ELF-1 (cell line): ENCODE results near the gene AMPD2.
"Not testable (repeated sequence)": the region's sequence is repeated elsewhere in the genome, so short reads cannot be mapped to it uniquely, and the experiment has no call there.

Experiments
- DNase-seq: peaks from one replicate; pipeline ENCODE4 v3.0.0-alpha.2; 2016; ENCODE audit warnings: low read depth, low spot score

AMPD2 gene

DNA sequence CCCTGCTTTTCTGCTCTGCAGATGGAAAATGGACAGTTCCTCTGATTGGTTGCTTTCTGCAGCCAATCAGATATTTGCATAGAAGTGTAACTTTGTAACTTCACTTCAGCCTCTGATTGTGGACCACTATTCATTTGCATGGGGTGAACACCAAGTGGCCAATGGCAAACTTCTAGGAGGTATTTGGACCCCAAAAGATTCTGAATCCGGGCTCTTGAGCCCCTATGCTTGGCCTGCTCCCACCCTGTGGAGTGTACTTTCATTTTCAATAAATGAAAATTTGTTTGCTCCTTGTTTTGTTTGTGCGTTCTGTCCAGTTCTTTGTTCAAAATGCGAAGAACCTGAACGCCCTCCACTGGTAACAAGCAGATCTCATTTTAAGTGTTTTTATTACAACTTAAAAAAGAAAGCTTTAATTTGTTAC, 29.9 kb downstream of the AMPD2 start:
- no peak for DNase-seq

GRCh38 chr1:109650609-109651008, 31.0 kb downstream of the AMPD2 start:
- no peak for DNase-seq

DNA sequence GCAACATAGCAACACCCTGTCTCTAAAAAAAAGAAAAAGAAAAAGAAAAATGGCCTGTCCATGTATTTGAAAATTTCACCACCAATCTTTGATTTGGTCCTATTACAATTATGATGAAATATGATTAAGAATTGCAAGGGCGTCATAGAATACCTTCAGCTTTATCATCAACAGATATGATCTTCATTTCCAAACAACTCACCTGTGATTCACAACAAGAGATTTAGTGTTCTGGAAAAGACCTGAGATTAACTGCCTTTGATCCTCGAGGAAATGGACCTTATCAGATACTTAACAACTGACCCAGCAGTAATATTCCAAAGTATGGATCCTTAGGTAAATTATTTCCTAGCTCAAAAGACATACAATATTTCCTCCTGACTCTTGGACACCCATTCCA, 32.8 kb downstream of the AMPD2 start:
- no peak for DNase-seq

DNA sequence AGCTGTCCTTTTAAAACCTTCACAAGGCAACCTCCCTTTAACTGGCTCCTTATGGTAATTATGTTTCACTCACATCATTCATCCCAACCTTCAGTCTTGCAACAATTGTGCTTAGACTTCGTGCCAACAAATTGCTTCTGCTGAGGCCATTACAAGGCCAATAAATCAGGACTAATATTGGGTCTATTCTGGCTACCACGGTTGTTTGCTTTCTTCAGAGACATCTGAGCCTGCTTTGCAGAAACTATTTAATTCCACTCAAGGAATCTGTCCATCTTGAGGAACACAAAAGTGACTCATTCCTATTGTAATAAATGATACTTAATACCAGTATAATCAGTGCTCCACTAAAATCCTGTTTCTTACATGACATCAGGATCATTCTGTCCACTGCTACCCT, 33.7 kb downstream of the AMPD2 start:
- DNase-seq, result no peak

- DNase-seq, result no peak
Observed at GRCh38 chr1:109654519-109654918, 34.9 kb downstream of the AMPD2 start.

DNA sequence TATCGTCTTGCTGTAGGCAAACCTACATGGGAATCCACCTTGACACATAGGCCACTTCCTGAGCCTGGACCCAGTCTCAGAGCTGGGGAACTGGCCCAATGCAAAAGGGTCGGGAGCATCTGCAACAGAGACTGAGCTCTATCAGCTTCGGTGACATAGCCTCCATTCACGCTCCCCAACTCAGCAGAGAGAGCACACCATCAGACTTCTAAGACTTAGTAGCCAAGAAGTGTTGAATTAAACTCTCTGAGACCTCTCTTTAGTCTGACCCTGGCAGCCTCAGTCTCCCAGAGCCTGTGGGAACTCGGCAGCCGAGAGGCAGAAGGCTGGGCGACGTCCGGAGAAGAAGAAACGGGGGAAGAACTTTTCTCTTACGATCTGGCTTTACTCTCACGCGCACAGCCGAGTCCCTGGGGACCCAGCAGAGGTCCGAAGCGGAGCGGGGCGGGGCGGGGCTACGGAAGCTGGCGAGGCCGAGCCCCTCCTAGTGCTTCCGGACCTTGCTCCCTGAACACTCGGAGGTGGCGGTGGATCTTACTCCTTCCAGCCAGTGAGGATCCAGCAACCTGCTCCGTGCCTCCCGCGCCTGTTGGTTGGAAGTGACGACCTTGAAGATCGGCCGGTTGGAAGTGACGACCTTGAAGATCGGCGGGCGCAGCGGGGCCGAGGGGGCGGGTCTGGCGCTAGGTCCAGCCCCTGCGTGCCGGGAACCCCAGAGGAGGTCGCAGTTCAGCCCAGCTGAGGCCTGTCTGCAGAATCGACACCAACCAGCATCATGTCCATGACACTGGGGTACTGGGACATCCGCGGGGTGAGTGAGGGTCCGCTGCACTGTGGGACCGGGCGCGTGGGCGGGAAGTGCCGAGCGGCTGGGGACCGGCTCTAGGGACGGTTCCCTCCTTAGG, 36.2 kb downstream of the AMPD2 start, which contains the start of gene GSTM4:
Gene GSTM4, plus strand, starts transcription at position 485 of the 905 bp plus-strand sequence. Its CDS starts 291 bp downstream, at position 776.
- DNase-seq, result peak; percentile 90

DNA sequence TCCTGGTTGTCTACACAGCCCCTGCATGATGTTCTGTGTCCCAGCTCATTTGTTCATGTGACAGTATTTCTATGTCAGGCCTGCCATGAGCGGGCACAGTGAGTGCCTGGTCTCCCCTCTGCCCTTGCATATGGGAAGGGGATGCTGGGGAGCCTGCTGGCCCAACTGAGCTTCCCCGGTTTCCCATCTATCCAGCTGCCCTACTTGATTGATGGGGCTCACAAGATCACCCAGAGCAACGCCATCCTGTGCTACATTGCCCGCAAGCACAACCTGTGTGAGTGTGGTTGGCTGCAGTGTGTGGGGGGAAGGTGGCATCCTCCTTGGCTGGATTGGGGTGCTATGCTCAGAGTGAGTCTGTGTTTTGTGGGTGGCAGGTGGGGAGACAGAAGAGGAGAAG, 37.8 kb downstream of the AMPD2 start:
- no peak for DNase-seq

DNA sequence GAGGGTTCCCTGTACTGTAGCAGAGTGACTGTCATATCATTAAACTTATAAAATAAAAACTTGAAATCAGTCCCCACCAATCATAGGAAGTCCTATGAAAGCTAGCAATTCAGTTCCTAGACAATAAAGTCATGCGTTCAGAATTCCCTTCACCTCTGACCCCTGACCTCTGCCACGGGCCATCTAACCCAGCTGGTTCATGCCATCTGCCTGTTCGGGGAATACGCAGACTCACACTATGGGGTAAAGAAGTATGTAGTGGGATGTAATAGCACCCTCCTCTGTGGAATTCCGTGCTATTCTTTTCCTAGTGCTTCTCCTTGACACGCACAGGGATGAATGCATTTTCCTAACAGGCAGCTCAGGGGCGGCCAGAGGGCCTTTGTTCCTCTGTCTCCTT, 38.3 kb downstream of the AMPD2 start:
- no peak for DNase-seq

DNA sequence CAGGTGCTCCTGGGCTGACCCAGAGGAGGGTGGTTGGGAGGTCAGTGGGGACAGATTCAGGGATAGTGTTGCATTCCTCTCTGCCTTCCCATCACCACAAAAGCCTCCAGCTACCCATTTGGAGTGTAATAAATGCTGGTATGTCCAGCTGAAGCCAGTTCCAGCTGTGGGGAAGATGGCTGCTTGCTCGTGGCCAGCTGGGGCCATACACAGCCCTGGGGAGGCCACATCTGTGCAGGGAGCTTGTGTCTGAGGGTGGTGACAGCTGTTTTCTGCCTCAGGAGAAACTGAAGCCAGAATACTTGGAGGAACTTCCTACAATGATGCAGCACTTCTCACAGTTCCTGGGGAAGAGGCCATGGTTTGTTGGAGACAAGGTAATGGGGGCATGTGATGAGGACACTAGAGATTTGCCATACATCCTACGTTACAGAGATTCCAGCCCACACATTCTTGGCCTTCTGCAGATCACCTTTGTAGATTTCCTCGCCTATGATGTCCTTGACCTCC, 39.0 kb downstream of the AMPD2 start:
- no peak for DNase-seq

DNA sequence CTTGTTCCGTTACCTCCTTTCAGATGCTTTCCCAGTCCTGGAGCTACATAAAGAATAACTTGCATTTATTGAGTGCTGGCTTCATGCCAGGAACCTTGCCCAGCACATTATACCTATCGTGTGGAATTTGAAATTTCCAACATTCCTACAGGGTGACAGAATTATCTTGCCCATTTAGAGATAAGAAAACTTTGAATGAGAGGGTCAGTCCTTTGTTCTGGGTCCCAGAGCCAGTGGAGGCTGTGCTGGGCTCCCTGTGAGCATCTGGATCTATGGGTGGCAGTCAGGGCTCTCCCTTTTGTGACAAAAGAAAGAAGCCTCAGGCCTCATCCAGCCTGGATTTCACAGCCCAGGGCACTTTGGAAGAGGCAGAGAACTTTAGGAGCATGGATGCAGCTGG, 39.5 kb downstream of the AMPD2 start:
- DNase-seq, result no peak

DNA sequence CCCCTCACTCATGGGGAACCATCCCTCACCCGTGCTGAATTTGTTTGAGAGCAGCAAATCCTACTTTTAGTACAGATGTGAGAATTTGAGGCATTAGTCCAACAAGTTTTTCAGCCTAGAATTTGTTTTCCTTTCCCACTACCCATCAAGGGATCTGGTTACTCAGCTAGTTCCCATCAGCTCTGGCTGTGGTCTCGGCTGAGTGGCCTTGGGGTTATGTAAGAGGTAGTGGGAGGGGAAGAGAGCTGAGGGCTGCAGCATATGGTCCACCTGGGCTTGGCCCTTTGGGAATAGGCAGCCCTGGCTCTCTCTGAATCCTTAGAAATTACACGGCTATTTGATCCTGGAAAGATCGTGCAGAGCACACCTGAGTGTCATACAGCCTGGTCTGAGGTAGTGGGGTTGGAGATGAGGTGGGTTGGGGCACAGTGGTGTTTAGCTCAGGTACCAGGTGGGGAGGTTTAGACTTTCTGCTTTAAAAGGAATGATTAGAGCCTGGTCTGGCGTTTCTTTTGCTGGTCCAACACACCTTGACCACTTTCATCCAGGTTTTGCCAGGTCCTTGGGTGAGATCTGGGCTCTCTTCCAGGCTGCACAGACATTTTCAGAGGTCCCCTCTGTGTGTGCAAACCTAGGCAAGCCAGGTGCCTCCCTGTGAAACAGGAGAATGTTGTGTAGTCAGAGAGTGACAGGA, 40.5 kb downstream of the AMPD2 start:
- no peak for DNase-seq

- DNase-seq, result not testable (repeated sequence)
Observed at GRCh38 chr1:109660691-109661026, 41.0 kb downstream of the AMPD2 start.

GRCh38 chr1:109661391-109661790, 41.8 kb downstream of the AMPD2 start:
- DNase-seq, result no peak

GRCh38 chr1:109664671-109665070, 45.0 kb downstream of the AMPD2 start:
- no peak for DNase-seq

DNA sequence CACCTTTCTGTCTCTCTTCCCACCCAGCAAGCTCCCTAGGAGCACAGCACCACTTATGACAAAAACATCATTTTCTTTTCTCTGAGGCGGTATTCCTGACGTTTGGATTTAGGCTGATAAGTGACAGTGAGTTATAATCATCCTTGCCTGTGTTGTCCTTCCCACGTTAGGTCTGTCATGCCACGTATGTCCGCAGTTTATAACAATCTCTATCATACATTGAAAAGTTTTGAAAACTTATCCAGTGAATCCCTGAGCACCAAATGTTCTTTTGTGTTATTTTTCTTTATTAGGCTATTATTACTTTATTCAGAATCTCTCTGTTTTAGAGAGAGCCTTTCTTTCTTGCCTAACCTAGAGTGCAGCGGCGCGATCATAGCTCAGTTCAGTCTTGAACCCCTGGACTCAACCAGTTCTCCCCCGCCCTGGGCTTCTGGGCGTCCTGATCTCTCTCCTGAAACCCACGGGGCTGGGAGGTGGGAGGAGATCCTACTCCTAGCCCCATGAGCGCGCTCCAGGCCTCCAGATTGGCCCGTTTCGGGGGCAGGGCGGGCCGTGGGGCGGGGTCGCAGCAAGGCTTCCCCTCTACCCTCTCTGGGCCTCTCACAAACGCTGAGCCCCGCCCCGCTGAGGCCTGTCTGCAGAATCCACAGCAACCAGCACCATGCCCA, 48.0 kb downstream of the AMPD2 start, which contains the start of gene GSTM2:
Gene GSTM2, plus strand, starts transcription at position 606 of the 671 bp plus-strand sequence. Its CDS starts 59 bp downstream, at position 665.
- DNase-seq, result peak; percentile 90

- DNase-seq, result no peak
Observed at GRCh38 chr1:109668123-109668775, 48.6 kb downstream of the AMPD2 start.

- no peak for DNase-seq
Observed at GRCh38 chr1:109669246-109669948, 49.8 kb downstream of the AMPD2 start.

DNA sequence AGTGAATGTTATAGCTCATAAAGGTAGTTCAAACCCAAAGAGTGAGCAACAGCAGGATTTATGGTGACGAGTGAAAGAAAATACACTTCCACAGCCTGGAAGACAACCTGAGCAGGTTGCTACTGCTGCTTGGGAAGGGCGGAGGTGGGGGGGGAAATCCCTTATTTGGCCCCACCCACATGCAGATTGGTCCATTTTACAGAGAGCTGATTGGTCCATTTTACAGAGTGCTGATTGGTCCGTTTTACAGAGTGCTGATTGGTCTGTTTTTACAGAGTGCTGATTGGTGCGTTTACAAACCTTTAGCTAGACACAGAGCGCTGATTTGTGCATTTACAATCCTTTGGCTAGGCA, 50.3 kb downstream of the AMPD2 start:
- not testable (repeated sequence) for DNase-seq

- DNase-seq, result no peak
Observed at GRCh38 chr1:109671067-109671466, 51.4 kb downstream of the AMPD2 start.

- DNase-seq, result not testable (repeated sequence)
Observed at GRCh38 chr1:109673861-109674260, 54.2 kb downstream of the AMPD2 start.
